ENCODE measurements around the gene ACP7. TPM values are rescaled to one million over a fixed set of nuclear protein-coding genes. Genes with fewer than 3 reads are reported as not detected.

ACP7 gene
- polyA plus RNA-seq, 1 of the 3 experiments (the other 2 are of a cell fraction): 0.36 TPM

GRCh38 chr19:39139305-39139874 lies 55.2 kb downstream of the ACP7 start:
- CTCF ChIA-PET: interaction anchor here (0.6 to 2.3 kb wide), 7 partner anchors 10 to 188 kb away, joined by 3 to 13 read pairs (median 4); no protein-coding TSS in a partner anchor
- H3F3A ChIP-seq (replicated peaks; ENCODE audit: insufficient read depth): no peaks in the 10 kb centered on the region
- H3K36me3 ChIP-seq (replicated peaks in 1 of 2; ENCODE audit: control insufficient read depth in 1 of 2, insufficient read depth in 2 of 2, low read length in 1 of 2): no peaks in the 10 kb centered on the region
- no peak overlapping the region for H3K9ac ChIP-seq
- H3K27ac ChIP-seq (ENCODE audit: low read depth in 2 of 2, low read length in 1 of 2): peak overlapping the region in 1 of 2 experiments; percentile 96; a peak in 2 of 4 replicates
- TF ChIP-seq ELF1 (IDR thresholded peaks at IDR 0.05): no peak
- no peak for TF ChIP-seq TAF1 (IDR thresholded peaks at IDR 0.05; ENCODE audit: borderline replicate concordance, low read depth, low read length)
- no peak for TF ChIP-seq YY1 (IDR thresholded peaks at IDR 0.05; ENCODE audit: low read depth)
- TF ChIP-seq GATA2 (CRISPR knock-in tag; IDR thresholded peaks at IDR 0.05): no peak
- no peak for TF ChIP-seq EP300 (IDR thresholded peaks at IDR 0.05; ENCODE audit: borderline replicate concordance in 1 of 2, low read depth in 1 of 2, low read length in 1 of 2)
- no peak for DNase-seq
- POLR2A ChIA-PET: interaction anchor here (0.9 kb wide), 1 partner anchor 13 kb away, joined by 4 read pairs; the partner anchor contains the start of gene PAK4
- peaks cover 9 to 40% of the 10 kb centered on the region in 2 experiments; a peak in 3 of 4 replicates for H3K4me1 ChIP-seq (ENCODE audit: control insufficient read depth in 1 of 2, insufficient read depth in 2 of 2, low read depth in 1 of 2, low read length in 1 of 2)
- no peaks in the 10 kb centered on the region for H3K9me3 ChIP-seq
- H2AFZ ChIP-seq (ENCODE audit: low read depth): no peak overlapping the region
- H3K4me2 ChIP-seq: no peak overlapping the region
- H3K27me3 ChIP-seq (ENCODE audit: insufficient read depth): no peaks in the 10 kb centered on the region
- peaks cover 87% of the 10 kb centered on the region for H4K20me1 ChIP-seq (ENCODE audit: insufficient read depth)
- H3K79me2 ChIP-seq (ENCODE audit: insufficient read depth): peaks cover 98% of the 10 kb centered on the region
- no peak overlapping the region for H3K4me3 ChIP-seq (ENCODE audit: low read depth in 2 of 2, low read length in 1 of 2)
- no peaks in the 10 kb centered on the region for H3K9me2 ChIP-seq
- 83% methylated on average over 8 of the region's 8 CpGs for WGBS (ENCODE audit: low lambda C conversion rate)

- ChIA-PET POLR2A (interaction anchor here (0.9 kb wide), 1 partner anchor 14 kb away, joined by 4 read pairs; the partner anchor contains the start of gene PAK4), CTCF (interaction anchor here (0.6 to 2.3 kb wide), 6 partner anchors 9 to 188 kb away, joined by 3 to 13 read pairs (median 4); no protein-coding TSS in a partner anchor)
- H3K4me3 ChIP-seq (ENCODE audit: low read depth in 2 of 2, low read length in 1 of 2): no peak overlapping the region
- peaks cover 9 to 45% of the 10 kb centered on the region in 2 experiments; a peak in 3 of 4 replicates for H3K4me1 ChIP-seq (ENCODE audit: control insufficient read depth in 1 of 2, insufficient read depth in 2 of 2, low read depth in 1 of 2, low read length in 1 of 2)
- H3K27me3 ChIP-seq (ENCODE audit: insufficient read depth): no peaks in the 10 kb centered on the region
- H2AFZ ChIP-seq (ENCODE audit: low read depth): no peak overlapping the region
- H4K20me1 ChIP-seq (ENCODE audit: insufficient read depth): peaks cover 87% of the 10 kb centered on the region
- no peaks in the 10 kb centered on the region for H3K36me3 ChIP-seq (replicated peaks in 1 of 2; ENCODE audit: control insufficient read depth in 1 of 2, insufficient read depth in 2 of 2, low read length in 1 of 2)
- WGBS (ENCODE audit: low lambda C conversion rate): 70% methylated on average over 6 of the region's 7 CpGs
- no peaks in the 10 kb centered on the region for H3K9me2 ChIP-seq
- TF ChIP-seq EP300 (IDR thresholded peaks at IDR 0.05; ENCODE audit: borderline replicate concordance in 1 of 2, low read depth in 1 of 2, low read length in 1 of 2): peak in 1 of 2 experiments; percentile 27; a peak in 1 of 4 replicates
- peak; percentile 70; the same call in 1 of the 2 replicates for TF ChIP-seq FOXJ3 (CRISPR knock-in tag; IDR thresholded peaks at IDR 0.05)
- peak; percentile 52; the same call in 1 of the 2 replicates for TF ChIP-seq RCOR1 (IDR thresholded peaks at IDR 0.05; ENCODE audit: low read length)
- peak; percentile 12; the same call in 1 of the 2 replicates for TF ChIP-seq RAD21 (IDR thresholded peaks at IDR 0.05; ENCODE audit: low read length)
- TF ChIP-seq GATA2 (CRISPR knock-in tag; IDR thresholded peaks at IDR 0.05): peak; percentile 85
- TF ChIP-seq ELF1 (IDR thresholded peaks at IDR 0.05): no peak
- no peak for TF ChIP-seq USF2 (IDR thresholded peaks at IDR 0.05; ENCODE audit: borderline replicate concordance, low read depth, low read length)
- TF ChIP-seq MXI1 (IDR thresholded peaks at IDR 0.05; ENCODE audit: low read depth, low read length): peak; percentile 86; the same call in 1 of the 2 replicates
- H3K4me2 ChIP-seq: no peak overlapping the region
- peaks cover 98% of the 10 kb centered on the region for H3K79me2 ChIP-seq (ENCODE audit: insufficient read depth)
- DNase-seq: peak; percentile 76
- peak overlapping the region in 1 of 2 experiments; percentile 96; a peak in 3 of 4 replicates for H3K27ac ChIP-seq (ENCODE audit: low read depth in 2 of 2, low read length in 1 of 2)
- H3F3A ChIP-seq (replicated peaks; ENCODE audit: insufficient read depth): no peaks in the 10 kb centered on the region
- H3K9me3 ChIP-seq: no peaks in the 10 kb centered on the region
- no peak overlapping the region for H3K9ac ChIP-seq
Observed at GRCh38 chr19:39139971-39140453, 55.8 kb downstream of the ACP7 start.
